Measurements from ENCODE around the gene AKAIN1.

AKAIN1 gene

GRCh38 chr18:5158587-5158986 is 38.5 kb downstream of the AKAIN1 start:
- no peak for DNase-seq

- no peak for DNase-seq
Observed at GRCh38 chr18:5158172-5158571, 38.9 kb downstream of the AKAIN1 start.

- no peak for DNase-seq
Observed at GRCh38 chr18:5155907-5156287, 41.2 kb downstream of the AKAIN1 start.

DNA sequence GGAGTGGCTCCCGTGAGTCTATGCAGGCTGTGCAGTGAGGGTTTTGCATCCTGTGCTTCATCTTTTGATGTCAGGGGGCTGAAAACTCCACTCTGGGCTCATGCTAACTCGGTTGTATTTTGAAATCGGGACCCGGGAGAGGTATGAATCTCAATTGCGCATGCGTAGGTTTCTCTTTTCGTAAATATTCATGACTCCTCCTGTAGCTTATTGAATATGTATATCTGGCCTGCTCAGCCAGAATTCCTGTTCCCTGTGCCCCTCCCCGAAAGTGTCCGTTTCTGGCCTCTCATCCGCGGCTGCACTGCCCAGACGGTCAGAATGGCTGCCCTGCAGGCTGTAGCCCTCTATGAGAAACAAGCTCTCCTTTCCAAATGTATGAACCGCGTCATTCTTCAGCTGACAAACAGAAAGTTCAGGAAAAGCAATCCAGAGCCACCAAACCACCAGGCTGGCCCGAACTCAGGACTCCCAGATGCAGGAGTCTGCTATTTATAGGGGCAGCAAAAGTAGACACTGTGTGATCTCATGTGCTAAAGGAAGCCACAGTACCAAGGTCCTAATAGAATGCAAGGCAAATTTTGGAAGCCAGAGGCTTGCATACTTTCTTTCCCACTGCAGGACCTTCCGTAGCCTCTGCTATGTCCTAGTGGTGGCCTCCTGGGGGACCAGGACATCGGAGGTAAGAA is 41.7 kb downstream of the AKAIN1 start:
- no peak for DNase-seq

DNA sequence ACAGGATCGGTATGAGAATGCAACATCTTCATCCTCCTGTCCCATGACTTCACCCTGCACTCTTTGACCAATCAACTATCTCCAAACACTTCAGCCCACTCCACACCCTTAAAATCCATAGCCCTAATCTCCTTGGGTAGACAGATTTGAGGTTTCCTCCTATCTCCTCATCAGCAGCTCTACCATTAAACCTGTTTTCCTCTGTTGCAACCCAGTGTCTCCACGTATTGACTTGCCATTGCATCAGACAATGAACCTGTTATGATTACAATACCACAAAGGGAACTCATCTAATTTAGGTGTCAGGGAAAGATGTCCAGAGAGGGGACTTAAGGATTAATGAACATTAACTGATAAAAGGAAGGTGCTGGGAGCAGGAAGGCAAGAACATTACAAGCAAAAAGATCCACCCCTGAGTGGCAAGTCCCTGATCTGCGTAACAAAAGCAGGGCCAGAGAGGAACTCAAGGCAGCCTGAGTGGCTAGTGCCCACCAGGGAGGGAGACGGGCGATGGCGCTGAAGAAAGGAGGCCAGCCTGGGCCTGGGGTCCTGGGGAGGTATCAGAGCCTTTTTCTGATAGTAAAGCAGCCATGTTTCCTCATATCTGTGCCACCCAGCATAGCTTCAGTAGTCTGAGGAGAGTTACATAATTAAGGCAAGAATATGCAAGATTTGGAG is 44.6 kb downstream of the AKAIN1 start:
- DNase-seq = no peak

- no peak for DNase-seq
Observed at GRCh38 chr18:5150894-5151293, 46.2 kb downstream of the AKAIN1 start.

- DNase-seq = no peak
Observed at GRCh38 chr18:5146093-5146492, 51.0 kb downstream of the AKAIN1 start.

DNA sequence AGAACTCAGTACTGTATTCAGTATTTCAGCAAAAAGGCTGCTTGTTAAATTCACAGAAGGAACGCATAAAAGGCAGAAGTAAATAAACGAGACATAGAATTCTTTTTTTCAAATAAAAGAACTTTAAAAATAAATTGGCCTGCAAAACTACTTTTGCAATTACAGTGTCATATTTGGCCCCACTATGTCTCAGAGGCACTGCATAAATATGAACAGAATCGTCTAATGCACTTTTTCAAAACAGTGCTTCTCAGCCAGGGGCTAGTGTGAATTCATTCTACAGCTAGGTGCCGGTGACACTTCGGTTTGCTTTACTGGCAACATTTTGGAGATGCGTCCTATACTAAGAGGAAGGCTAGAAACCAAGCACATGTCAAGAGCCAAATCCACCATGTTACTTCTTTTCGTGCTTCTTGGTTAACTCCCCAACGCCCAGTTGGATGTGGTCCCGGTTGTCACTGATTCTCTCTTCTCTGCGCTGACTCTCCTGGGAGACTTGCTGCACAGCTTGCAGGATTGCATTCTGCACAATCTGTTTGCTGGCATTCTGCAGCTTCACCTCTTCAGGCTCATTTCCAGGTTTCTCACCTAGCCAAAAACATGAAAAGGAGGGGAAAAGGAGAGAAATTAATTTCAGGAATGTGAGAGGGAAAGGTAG is 51.8 kb downstream of the AKAIN1 start:
- DNase-seq = no peak

DNA sequence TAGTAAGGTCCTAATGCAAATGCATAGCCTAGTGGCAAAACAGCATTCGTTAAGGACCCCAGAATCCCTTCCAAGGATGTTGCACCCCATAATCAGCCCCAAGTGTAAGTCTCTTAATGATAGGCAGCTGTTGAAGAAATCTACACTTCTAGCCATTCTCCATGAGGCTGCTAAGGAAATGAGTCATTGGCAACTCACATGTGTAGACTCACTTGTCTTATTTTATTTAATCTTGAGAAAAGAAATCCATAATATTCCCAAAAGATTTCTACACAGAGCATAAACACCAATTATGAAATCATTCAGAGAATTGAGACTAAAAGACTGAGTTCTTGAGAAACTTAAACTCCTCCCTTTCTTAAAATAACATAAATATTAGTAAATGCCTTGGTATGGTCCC is 52.4 kb downstream of the AKAIN1 start:
- no peak for DNase-seq

- no peak for DNase-seq
Observed at GRCh38 chr18:5142859-5143258, 54.2 kb downstream of the AKAIN1 start.

- no peak for DNase-seq
Observed at GRCh38 chr18:5142131-5142530, 54.9 kb downstream of the AKAIN1 start.

DNA sequence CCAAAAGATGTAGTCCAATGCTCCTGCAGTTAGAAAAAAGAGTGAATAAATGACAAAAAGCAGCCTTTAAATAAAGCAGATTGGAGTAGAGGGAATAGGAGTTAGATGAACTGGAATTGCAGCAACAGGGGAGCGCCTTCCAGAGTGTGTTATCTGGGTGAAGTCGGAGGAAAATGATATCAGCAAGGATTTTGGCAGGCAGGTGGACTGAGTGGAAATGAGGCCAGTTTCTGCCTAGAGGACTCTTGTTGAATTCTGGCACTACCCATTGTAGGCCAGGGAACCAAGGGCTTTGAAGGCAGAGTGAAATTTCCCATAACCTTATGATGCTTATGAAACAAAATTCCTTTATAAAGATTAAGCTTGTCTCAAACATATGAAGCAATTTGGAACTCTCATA is 59.8 kb downstream of the AKAIN1 start:
- DNase-seq = no peak

GRCh38 chr18:5132987-5133386 is 64.1 kb downstream of the AKAIN1 start:
- DNase-seq = no peak

- DNase-seq = no peak
Observed at GRCh38 chr18:5122272-5122671, 74.8 kb downstream of the AKAIN1 start.

DNA sequence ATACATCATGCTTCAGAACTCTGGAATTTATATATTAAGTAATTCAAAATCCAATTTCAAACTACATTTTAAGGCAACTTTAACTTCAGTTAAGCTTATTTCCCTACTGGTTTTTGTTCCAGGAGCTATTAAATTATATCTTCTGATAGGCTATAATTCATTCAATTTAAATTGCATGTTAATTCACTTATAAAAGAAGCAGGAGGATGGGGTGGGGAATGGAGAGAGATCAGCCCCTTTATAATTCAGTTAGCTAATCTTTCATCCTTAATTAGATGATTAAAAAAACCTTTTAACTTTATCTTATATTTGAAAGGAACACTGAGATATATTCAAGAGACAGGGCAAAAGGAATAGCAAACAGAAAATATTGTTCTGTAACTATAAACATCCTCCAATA is 86.8 kb downstream of the AKAIN1 start:
- no peak for DNase-seq

- DNase-seq = no peak
Observed at GRCh38 chr18:5107988-5108387, 89.1 kb downstream of the AKAIN1 start.

DNA sequence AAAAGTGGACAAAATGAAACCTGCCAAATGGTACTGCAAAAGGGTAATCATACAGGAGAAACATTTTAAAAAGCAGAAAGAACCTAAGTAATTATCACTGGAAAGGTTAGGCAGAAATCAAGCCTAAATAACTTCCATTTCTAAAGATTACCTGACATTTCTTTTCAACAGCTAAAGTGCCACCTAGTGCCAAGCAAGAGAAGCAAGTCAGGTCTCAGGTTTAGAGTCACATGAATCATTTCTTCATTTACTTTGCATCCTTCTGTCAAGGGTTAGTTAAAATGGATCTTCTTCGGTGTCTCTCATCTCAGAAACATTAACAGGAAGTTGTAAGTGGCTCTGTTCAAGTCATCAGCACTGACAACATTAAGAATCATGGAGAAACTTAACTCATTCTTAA is 90.3 kb downstream of the AKAIN1 start:
- DNase-seq = no peak

DNA sequence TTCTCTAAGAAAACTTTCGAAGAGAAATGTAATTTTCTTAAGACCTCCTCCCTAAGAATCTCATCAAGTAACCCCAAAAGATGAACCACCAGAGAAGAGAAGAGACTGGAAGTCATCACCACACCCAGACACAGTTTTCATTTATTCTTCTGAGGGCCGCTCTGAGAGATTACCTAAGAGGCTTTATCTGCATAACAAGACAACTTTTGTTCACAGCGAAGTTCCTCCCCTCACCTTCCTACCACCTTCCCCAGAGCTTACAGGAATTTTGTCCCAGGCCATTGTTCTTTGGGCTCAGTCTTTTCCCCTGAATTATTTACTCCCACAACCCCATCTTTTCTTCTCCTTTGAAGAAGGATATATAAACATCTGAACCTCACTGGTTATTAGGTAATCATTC is 92.8 kb downstream of the AKAIN1 start:
- no peak for DNase-seq

GRCh38 chr18:5103693-5104092 is 93.4 kb downstream of the AKAIN1 start:
- no peak for DNase-seq

- DNase-seq = no peak
Observed at GRCh38 chr18:5103286-5103685, 93.8 kb downstream of the AKAIN1 start.

DNA sequence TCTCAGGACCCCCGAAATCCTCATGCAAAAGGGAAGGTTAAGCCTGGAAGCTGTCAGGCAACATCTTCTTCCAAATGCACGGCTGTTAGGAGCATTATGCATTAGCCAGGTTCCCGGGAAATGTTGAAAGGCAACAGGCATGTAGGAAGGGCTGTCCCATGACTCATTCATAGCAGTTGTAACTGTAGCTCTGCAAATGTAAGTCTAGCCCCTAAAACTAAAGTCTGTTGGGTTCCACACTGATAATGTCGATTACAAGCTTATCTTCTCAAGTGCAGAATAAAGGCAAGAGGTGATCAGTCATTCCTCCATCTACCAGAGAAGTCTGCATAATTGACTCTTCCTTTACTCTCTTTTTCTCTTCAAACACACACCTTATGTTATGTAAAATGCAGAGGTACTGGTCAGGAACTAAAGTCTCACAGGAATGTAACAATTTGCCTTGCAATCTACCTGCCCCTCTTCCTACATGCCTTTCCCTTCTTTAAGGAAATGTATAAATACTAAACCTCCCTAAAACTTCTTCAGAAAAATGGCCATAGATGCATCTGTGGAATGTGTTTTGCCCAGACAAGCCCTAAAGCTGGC is 99.8 kb downstream of the AKAIN1 start:
- no peak for DNase-seq

- no peak for DNase-seq
Observed at GRCh38 chr18:5095239-5095638, 101.8 kb downstream of the AKAIN1 start.

- no peak for DNase-seq
Observed at GRCh38 chr18:5093902-5094301, 103.2 kb downstream of the AKAIN1 start.
